Astrocyte of the cerebellum (primary cell): ENCODE measurements around the gene SLCO2A1.

ENCODE experiments used
- DNase-seq: peaks from one replicate; pipeline ENCODE4 v3.0.0-alpha.2; 2011; ENCODE audit warnings: low read depth
- H3K4me3 ChIP-seq: 2 replicates; pipeline ENCODE4 v1.5.1; 2011; ENCODE audit warnings: mild to moderate bottlenecking, low read depth, low read length, moderate library complexity
- in situ Hi-C: cut with HindIII; loops from 2 replicates; pipeline ENCODE4 v1.10.0; 2017; ENCODE audit warnings: low sequenced_read_pairs
- TF ChIP-seq, protein P1 (sequence below): IDR thresholded peaks from 2 replicates; pipeline ENCODE4 v1.5.1; 2012; ENCODE audit warnings: low read length, low read depth, moderate library complexity, mild to moderate bottlenecking; ENCODE audit errors: missing control alignments

The SLCO2A1 gene

DNA sequence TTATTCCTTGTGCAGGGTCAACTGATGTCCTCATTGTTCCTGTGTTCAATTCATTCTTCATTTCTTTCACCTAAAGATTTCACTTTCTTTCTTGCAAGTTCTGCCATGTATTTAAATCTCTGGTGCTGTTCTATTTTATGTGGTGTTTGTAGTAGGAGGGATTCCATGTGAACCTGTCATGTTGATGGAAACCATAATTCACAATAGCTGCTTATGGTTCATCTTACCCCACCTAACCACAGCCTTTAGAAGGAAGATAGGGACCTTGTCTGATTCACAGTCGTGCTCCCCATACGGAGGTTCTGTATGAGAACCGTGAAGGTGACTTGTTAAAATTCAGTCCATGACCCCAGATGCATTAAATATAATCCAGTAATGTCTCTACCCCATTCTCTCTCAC, 21.9 kb downstream of the SLCO2A1 start:
- in situ Hi-C loops: no loop called here
- no peak for DNase-seq
- TF ChIP-seq, protein P1, sequence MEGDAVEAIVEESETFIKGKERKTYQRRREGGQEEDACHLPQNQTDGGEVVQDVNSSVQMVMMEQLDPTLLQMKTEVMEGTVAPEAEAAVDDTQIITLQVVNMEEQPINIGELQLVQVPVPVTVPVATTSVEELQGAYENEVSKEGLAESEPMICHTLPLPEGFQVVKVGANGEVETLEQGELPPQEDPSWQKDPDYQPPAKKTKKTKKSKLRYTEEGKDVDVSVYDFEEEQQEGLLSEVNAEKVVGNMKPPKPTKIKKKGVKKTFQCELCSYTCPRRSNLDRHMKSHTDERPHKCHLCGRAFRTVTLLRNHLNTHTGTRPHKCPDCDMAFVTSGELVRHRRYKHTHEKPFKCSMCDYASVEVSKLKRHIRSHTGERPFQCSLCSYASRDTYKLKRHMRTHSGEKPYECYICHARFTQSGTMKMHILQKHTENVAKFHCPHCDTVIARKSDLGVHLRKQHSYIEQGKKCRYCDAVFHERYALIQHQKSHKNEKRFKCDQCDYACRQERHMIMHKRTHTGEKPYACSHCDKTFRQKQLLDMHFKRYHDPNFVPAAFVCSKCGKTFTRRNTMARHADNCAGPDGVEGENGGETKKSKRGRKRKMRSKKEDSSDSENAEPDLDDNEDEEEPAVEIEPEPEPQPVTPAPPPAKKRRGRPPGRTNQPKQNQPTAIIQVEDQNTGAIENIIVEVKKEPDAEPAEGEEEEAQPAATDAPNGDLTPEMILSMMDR: no peak
- no peak overlapping the region for H3K4me3 ChIP-seq

DNA sequence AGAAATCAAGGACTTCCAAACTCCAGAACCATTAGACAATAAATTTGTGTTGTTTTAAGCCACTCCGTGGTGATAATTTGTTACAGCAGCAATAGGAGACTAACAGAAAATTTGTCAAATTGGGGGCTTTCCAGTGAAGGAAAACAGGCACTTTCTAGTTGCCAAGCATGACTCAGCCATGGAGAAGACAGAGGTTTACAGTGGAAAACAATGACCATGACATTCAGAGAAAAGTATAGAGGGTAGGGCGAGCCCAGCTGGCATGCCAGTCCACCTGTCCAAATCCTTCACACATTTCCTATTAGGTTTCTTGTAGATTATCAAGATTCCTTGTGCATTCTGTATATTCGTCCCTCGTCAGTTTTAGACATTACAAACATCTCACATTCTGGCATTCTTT, 24.9 kb downstream of the SLCO2A1 start:
- no peak for DNase-seq
- in situ Hi-C loops: no loop called here
- TF ChIP-seq, protein P1: no peak
- no peak overlapping the region for H3K4me3 ChIP-seq

DNA sequence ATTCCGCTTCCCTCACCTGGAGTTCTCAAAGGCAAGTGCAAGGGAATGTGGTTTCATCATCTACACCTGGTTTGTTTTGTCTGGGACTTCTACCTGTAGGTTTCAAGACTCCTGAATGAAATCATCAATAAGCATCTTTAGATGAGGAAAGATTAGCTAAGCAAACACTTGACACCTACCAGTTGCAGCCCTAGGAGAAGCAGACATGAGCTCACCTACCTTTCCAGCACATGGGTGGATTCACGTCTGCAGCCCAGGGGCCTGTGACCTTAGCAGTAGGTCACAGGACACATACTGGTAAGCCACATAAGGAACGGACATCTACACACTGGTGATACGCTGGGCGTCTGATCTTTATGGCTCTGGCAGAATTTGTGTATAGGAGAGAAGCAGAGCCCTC, 26.7 kb downstream of the SLCO2A1 start:
- TF ChIP-seq, protein P1: no peak
- DNase-seq: no peak
- H3K4me3 ChIP-seq: no peak overlapping the region
- in situ Hi-C loops: no loop called here

DNA sequence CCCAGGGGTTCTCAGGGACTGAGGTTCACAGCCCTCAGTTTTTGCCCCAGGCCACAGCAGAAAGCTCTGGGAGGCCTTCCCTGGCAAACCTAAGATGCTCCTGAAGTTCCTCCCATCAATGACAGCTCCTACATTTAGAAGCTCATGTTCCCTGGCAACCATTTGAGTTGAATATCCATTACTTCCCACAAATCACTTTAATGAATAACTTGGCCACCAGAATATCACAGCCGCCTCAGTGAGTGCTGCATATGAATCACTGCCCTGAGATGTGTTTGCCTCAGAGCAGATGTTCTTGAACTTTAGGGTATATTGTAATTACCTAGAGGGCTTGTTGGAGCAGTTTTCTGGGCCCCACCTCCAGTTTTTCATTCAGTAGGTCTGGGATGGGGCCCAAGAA, 27.4 kb downstream of the SLCO2A1 start:
- in situ Hi-C loops: no loop called here
- DNase-seq: peak; percentile 51
- no peak overlapping the region for H3K4me3 ChIP-seq
- TF ChIP-seq, protein P1: no peak

DNA sequence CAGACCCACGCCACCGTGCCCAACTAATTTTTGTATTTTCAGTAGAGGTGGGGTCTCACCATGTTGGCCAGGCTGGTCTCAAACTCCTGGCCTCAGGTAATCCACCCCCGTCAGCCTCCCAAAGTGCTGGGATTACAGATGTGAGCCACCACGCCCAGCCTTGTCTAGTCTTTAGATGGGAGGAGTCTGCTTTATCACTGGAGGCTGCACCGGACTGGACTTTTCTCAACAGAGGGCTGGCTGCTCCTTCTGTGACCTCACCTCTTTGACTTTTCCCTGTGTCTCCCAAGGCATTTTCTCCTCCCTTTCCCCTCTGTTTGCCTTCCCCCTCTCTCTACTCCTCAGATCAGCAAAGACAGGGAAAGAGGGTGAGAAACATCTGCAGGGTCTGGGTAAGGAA, 28.5 kb downstream of the SLCO2A1 start:
- DNase-seq: no peak
- TF ChIP-seq, protein P1: no peak
- in situ Hi-C loops: no loop called here
- no peak overlapping the region for H3K4me3 ChIP-seq

DNA sequence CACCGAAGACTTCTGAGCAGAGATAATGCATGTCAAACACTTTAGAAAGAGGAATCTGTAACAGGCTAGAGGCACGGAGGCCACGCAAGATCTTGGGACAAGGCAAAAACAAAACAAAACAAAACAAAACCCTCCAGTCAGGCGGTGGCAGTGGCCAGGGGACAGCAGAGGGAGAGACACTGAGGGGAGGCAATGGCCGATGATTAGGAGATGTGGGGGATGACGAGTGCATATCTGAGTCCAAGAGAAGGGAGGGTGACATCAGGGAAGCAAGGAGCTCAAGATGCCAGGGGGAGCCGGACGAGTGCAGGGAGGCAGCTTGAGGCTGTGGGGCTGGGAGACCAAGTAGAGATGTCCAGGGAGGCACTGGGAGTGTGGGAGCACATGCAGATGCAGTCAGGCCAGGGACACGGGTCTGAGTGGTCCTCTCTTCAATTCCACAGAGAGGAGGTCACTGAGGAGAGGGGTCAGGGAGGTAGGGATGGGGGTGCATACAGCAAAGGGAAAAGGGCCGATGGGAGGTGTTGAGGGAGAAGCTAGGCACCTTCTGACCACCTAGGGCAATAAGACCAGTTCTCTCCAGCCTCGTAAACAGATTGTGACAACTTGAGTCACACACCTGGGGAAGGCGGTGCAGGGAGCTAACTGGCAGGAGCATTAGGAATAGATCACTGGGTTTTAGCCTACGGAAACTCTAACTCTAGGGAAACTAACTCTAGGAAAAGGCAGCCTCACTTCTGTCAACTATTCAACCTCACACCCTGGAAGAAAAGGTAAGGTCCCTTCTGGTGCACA, 29.6 kb downstream of the SLCO2A1 start:
- H3K4me3 ChIP-seq: no peak overlapping the region
- in situ Hi-C loops: no loop called here
- no peak for DNase-seq
- TF ChIP-seq, protein P1: no peak
